Hepatocyte (in vitro differentiated cells): Measurements from ENCODE around the gene EIF4G3. TPM values are rescaled to one million over a fixed set of nuclear protein-coding genes. Genes with fewer than 3 reads are reported as not detected.
"Not testable (repeated sequence)": the region's sequence is repeated elsewhere in the genome, so short reads cannot be mapped to it uniquely, and the experiment has no call there.

ENCODE experiments used
- DNase-seq: peaks from one replicate; pipeline ENCODE4 v3.0.0-alpha.2; 2016; ENCODE audit warnings: low spot score
- H2AFZ ChIP-seq: fragments of 200-600 bp; sonication (generic); 2 replicates; pipeline ENCODE4 v1.6.0; 2016; ENCODE audit warnings: antibody characterized with exemption, mild to moderate bottlenecking
- H3K27ac ChIP-seq: fragments of 200-600 bp; sonication (generic); 2 replicates; pipeline ENCODE4 v1.5.1; 2016; ENCODE audit warnings: mild to moderate bottlenecking
- H3K27me3 ChIP-seq: fragments of 200-600 bp; sonication (generic); 2 replicates; pipeline ENCODE4 v1.6.1; 2016
- H3K36me3 ChIP-seq: fragments of 200-600 bp; sonication (generic); replicated peaks from 2 replicates; pipeline ENCODE4 v1.5.1; 2016; ENCODE audit warnings: low read depth; ENCODE audit not compliant: insufficient read depth
- H3K4me1 ChIP-seq: fragments of 200-600 bp; sonication (generic); 2 replicates; pipeline ENCODE4 v1.5.1; 2016; ENCODE audit warnings: mild to moderate bottlenecking, moderate library complexity; ENCODE audit not compliant: insufficient read depth
- H3K4me2 ChIP-seq: fragments of 200-600 bp; sonication (generic); 2 replicates; pipeline ENCODE4 v1.6.0; 2016
- H3K4me3 ChIP-seq: fragments of 200-600 bp; sonication (generic); 2 replicates; pipeline ENCODE4 v1.5.1; 2016; ENCODE audit warnings: mild to moderate bottlenecking
- H3K79me2 ChIP-seq: fragments of 200-600 bp; sonication (generic); 2 replicates; pipeline ENCODE4 v1.6.0; 2017; ENCODE audit warnings: mild to moderate bottlenecking
- H3K9me2 ChIP-seq: fragments of 200-600 bp; sonication (generic); replicated peaks from 2 replicates; pipeline ENCODE4 v1.6.0; 2017; ENCODE audit warnings: mild to moderate bottlenecking; ENCODE audit not compliant: insufficient read depth
- H3K9me3 ChIP-seq: fragments of 200-600 bp; sonication (generic); 2 replicates; pipeline ENCODE4 v1.5.1; 2016; ENCODE audit warnings: low read depth, mild to moderate bottlenecking
- H4K20me1 ChIP-seq: fragments of 200-600 bp; sonication (generic); 2 replicates; pipeline ENCODE4 v1.6.0; 2016; ENCODE audit warnings: mild to moderate bottlenecking; ENCODE audit not compliant: insufficient read depth, poor library complexity, severe bottlenecking
- CTCF ChIP-seq: fragments of 200-600 bp; sonication (generic); IDR thresholded peaks from 2 replicates; pipeline ENCODE4 v1.5.1; 2016; ENCODE audit warnings: antibody characterized with exemption, mild to moderate bottlenecking; ENCODE audit not compliant: poor library complexity
- EZH2 ChIP-seq: fragments of 200-600 bp; sonication (generic); IDR thresholded peaks from 2 replicates; pipeline ENCODE4 v1.6.1; 2016; ENCODE audit warnings: antibody characterized with exemption, mild to moderate bottlenecking, borderline replicate concordance
- EZH2phosphoT487 ChIP-seq: fragments of 200-600 bp; sonication (generic); IDR thresholded peaks from one replicate; pipeline ENCODE4 v1.6.1; 2018; ENCODE audit warnings: antibody characterized with exemption, mild to moderate bottlenecking, low read depth, moderate library complexity; ENCODE audit not compliant: unreplicated experiment, severe bottlenecking
- WGBS: methylation state at CpG from one replicate; pipeline ENCODE4 v1.1.6; 2016; ENCODE audit warnings: low lambda C conversion rate; ENCODE audit errors: missing lambda C conversion rate; 5-methylcytosine and 5-hydroxymethylcytosine counted together
- polyA plus RNA-seq: library from polyadenylated mRNA; unstranded; fragments of >200 nt; fragmentation: Nextera tagmentation; extraction: Ambion mirVana; gene quantifications from 2 replicates; pipeline ENCODE4 v1.2.1, GENCODE V29; 2016
- total RNA-seq: library from RNA; depleted of rRNA; stranded (reverse); fragments of >200 nt; gene quantifications from 2 replicates; pipeline ENCODE4 v1.2.3, GENCODE V29; 2014

EIF4G3 gene
- total and polyA plus RNA-seq, 2 experiments from 2014 or later: 33.4 to 42.2 TPM

DNA sequence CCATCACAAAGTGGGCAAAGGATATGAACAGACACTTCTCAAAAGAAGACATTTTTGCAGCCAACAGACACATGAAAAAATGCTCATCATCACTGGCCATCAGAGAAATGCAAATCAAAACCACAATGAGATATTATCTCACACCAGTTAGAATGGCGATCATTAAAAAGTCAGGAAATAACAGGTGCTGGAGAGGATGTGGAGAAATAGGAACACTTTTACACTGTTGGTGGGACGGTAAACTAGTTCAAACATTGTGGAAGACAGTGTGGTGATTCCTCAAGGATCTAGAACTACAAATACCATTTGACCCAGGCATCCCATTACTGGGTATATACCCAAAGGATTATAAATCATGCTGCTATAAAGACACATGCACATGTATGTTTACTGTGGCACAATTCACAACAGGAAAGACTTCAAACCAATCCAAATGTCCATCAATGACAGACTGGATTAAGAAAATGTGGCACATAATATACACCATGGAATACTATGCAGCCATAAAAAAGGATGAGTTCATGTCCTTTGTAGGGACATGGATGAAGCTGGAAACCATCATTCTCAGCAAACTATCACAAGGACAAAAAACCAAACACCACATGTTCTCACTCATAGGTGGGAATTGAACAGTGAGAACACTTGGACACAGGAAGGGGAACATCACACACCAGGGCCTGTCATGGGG lies 83.3 kb downstream of the EIF4G3 start:
- not testable (repeated sequence) for H3K9me3 ChIP-seq, H3K27me3 ChIP-seq, H3K36me3 ChIP-seq, H3K4me2 ChIP-seq, H3K9me2 ChIP-seq, H3K4me3 ChIP-seq, DNase-seq, H2AFZ ChIP-seq, H3K27ac ChIP-seq
- H3K4me1 ChIP-seq: peaks cover 14% of the 10 kb centered on the region
- H4K20me1 ChIP-seq: peaks cover 10% of the 10 kb centered on the region
- WGBS: 88% methylated on average over 2 of the region's 2 CpGs
- peaks cover 54% of the 10 kb centered on the region for H3K79me2 ChIP-seq

- Histone ChIP-seq H3K4me1 (peaks cover 14% of the 10 kb centered on the region), H3K79me2 (peaks cover 59% of the 10 kb centered on the region), H4K20me1 (peaks cover 10% of the 10 kb centered on the region)
- H2AFZ ChIP-seq, H3K4me2 ChIP-seq, H3K36me3 ChIP-seq, DNase-seq, H3K27ac ChIP-seq, H3K4me3 ChIP-seq, H3K9me2 ChIP-seq, H3K27me3 ChIP-seq, H3K9me3 ChIP-seq: not testable (repeated sequence)
- 93% methylated on average over 2 of the region's 2 CpGs for WGBS
Observed at GRCh38 chr1:21092545-21092944, 84.2 kb downstream of the EIF4G3 start.

- 82% methylated on average over 11 of the region's 11 CpGs for WGBS
- peak; percentile 31 for DNase-seq
- Histone ChIP-seq H3K4me1 (peaks cover 14% of the 10 kb centered on the region), H4K20me1 (peaks cover 10% of the 10 kb centered on the region), H3K79me2 (peaks cover 62% of the 10 kb centered on the region), H3K27ac (peak overlapping the region; percentile 2), H3K4me2 (peak overlapping the region; percentile 7)
- not testable (repeated sequence) for H2AFZ ChIP-seq, H3K36me3 ChIP-seq, H3K27me3 ChIP-seq, H3K9me3 ChIP-seq, H3K9me2 ChIP-seq, H3K4me3 ChIP-seq
Observed at GRCh38 chr1:21091053-21091690, 85.5 kb downstream of the EIF4G3 start.

- Histone ChIP-seq H4K20me1 (peaks cover 10% of the 10 kb centered on the region), H3K4me3 (no peak overlapping the region), H3K27ac (peak overlapping the region; percentile 2), H3K4me2 (peak overlapping the region; percentile 7), H3K36me3 (no peaks in the 10 kb centered on the region), H3K4me1 (peaks cover 14% of the 10 kb centered on the region), H3K79me2 (peaks cover 59% of the 10 kb centered on the region), H2AFZ (no peak overlapping the region), H3K9me2 (no peaks in the 10 kb centered on the region), H3K9me3 (no peaks in the 10 kb centered on the region), H3K27me3 (no peaks in the 10 kb centered on the region)
- TF ChIP-seq EZH2phosphoT487 (no peak), CTCF (no peak), EZH2 (no peak)
- no peak for DNase-seq
- WGBS: 38% methylated on average over 1 of the region's 1 CpG
Observed at GRCh38 chr1:21090463-21090862, 86.2 kb downstream of the EIF4G3 start.

DNA sequence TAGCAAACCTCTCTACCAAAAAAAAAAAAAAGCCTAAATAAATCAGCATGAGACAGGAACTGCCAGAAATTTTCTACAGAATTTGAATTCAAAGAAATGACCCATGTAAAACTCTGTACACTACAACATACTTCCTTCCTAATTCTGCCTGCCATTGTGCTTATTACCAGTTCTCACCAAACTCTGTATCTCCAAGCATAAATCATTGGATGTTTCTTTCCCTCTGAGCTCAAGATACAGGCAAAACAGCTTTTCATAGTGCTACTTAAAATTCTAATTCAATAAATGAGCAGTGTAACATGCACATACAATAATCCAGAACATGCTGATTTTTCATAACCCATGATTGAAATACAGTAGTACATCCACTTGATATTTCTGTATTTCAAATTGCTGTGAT lies 87.0 kb downstream of the EIF4G3 start:
- H3K9me2 ChIP-seq: no peaks in the 10 kb centered on the region
- TF ChIP-seq EZH2phosphoT487: no peak
- TF ChIP-seq CTCF: no peak
- TF ChIP-seq EZH2: no peak
- peaks cover 10% of the 10 kb centered on the region for H4K20me1 ChIP-seq
- H3K4me3 ChIP-seq: no peak overlapping the region
- no peak overlapping the region for H2AFZ ChIP-seq
- H3K79me2 ChIP-seq: peaks cover 56% of the 10 kb centered on the region
- no peaks in the 10 kb centered on the region for H3K36me3 ChIP-seq
- H3K27me3 ChIP-seq: no peaks in the 10 kb centered on the region
- no peak for DNase-seq
- no peak overlapping the region for H3K4me2 ChIP-seq
- peaks cover 14% of the 10 kb centered on the region for H3K4me1 ChIP-seq
- no peaks in the 10 kb centered on the region for H3K9me3 ChIP-seq
- H3K27ac ChIP-seq: peak overlapping the region; percentile 2
